Suprapubic skin (tissue), 4 donors: ENCODE data around the gene GPSM1. TPM values are rescaled to one million over a fixed set of nuclear protein-coding genes. Genes with fewer than 3 reads are reported as not detected.

Source experiments
- DNase-seq, 2 donors: peaks; one replicate each; pipeline ENCODE4 v3.0.0-alpha.2; 2019; ENCODE audit warnings: low spot score in 2 of 2
- H3K27ac ChIP-seq: fragments of 200-600 bp; sonication (generic); one replicate; pipeline ENCODE4 v1.5.1; 2019
- H3K27me3 ChIP-seq: fragments of 200-600 bp; sonication (generic); one replicate; pipeline ENCODE4 v1.5.1; 2019
- H3K36me3 ChIP-seq: fragments of 200-600 bp; sonication (generic); one replicate; pipeline ENCODE4 v1.5.1; 2019
- H3K4me1 ChIP-seq: fragments of 200-600 bp; sonication (generic); one replicate; pipeline ENCODE4 v1.5.1; 2019
- H3K4me3 ChIP-seq: fragments of 200-600 bp; sonication (generic); one replicate; pipeline ENCODE4 v1.5.1; 2019; ENCODE audit warnings: mild to moderate bottlenecking
- H3K9me3 ChIP-seq: fragments of 200-600 bp; sonication (generic); one replicate; pipeline ENCODE4 v1.5.1; 2019
- CTCF ChIP-seq, 2 donors: fragments of 200-600 bp in 1 of 2; fragments of 450-650 bp in 1 of 2; sonication (generic) in 1 of 2; IDR thresholded peaks; one replicate each; pipeline ENCODE4 v1.5.1; 2016 to 2019; ENCODE audit warnings: antibody characterized with exemption in 2 of 2, mild to moderate bottlenecking in 1 of 2, moderate library complexity in 1 of 2
- EP300 ChIP-seq: sonication (generic); formaldehyde crosslinking; IDR thresholded peaks from one replicate; pipeline ENCODE4 v1.6.1; 2017; ENCODE audit warnings: antibody characterized with exemption
- POLR2A ChIP-seq, 2 donors: fragments of 450-650 bp; IDR thresholded peaks; one replicate each; pipeline ENCODE4 v1.6.1; 2017; ENCODE audit warnings: antibody characterized with exemption in 2 of 2, mild to moderate bottlenecking in 2 of 2, moderate library complexity in 2 of 2
- POLR2AphosphoS5 ChIP-seq, 3 donors: sonication (generic); formaldehyde crosslinking; IDR thresholded peaks; one replicate each; pipeline ENCODE4 v1.6.1; 2017; ENCODE audit warnings: antibody characterized with exemption in 3 of 3
- WGBS: methylation state at CpG from one replicate; pipeline ENCODE4 v1.1.5; 2018; 5-methylcytosine and 5-hydroxymethylcytosine counted together
- total RNA-seq, 4 donors: library from RNA; depleted of rRNA; stranded (reverse); fragments of >200 nt; gene quantifications; one replicate each; pipeline ENCODE4 v1.1.0, GENCODE V29; 2016

Gene GPSM1
- total RNA-seq, 4 donors from 2014 or later: 11.5 to 14.6 (median 13.7) TPM

GRCh38 chr9:136386018-136386417, 58.7 kb downstream of the GPSM1 start:
- H3K4me3 ChIP-seq: no peak overlapping the region
- peaks cover 89% of the 10 kb centered on the region for H3K36me3 ChIP-seq
- no peaks in the 10 kb centered on the region for H3K9me3 ChIP-seq
- TF ChIP-seq POLR2AphosphoS5 (IDR thresholded peaks at IDR 0.05): no peak
- no peak for TF ChIP-seq CTCF (IDR thresholded peaks at IDR 0.05)
- TF ChIP-seq POLR2A (IDR thresholded peaks at IDR 0.05): no peak
- no peak for TF ChIP-seq EP300
- H3K27me3 ChIP-seq: no peaks in the 10 kb centered on the region
- no peaks in the 10 kb centered on the region for H3K4me1 ChIP-seq
- DNase-seq: no peak
- H3K27ac ChIP-seq: no peak overlapping the region
- WGBS: 93% methylated on average over 13 of the region's 13 CpGs

GRCh38 chr9:136387217-136387616, 59.9 kb downstream of the GPSM1 start:
- Histone ChIP-seq H3K27me3 (no peaks in the 10 kb centered on the region), H3K27ac (no peak overlapping the region), H3K4me1 (no peaks in the 10 kb centered on the region), H3K4me3 (no peak overlapping the region), H3K36me3 (peaks cover 89% of the 10 kb centered on the region), H3K9me3 (no peaks in the 10 kb centered on the region)
- no peak for DNase-seq
- TF ChIP-seq CTCF (IDR thresholded peaks at IDR 0.05) (no peak), POLR2A (IDR thresholded peaks at IDR 0.05) (no peak), POLR2AphosphoS5 (IDR thresholded peaks at IDR 0.05) (no peak), EP300 (no peak)
- WGBS: 97% methylated on average over 19 of the region's 19 CpGs

- WGBS: 87% methylated on average over 8 of the region's 14 CpGs
- peaks cover 91% of the 10 kb centered on the region for H3K36me3 ChIP-seq
- H3K4me1 ChIP-seq: no peaks in the 10 kb centered on the region
- no peak overlapping the region for H3K4me3 ChIP-seq
- TF ChIP-seq EP300: no peak
- no peak for TF ChIP-seq POLR2A (IDR thresholded peaks at IDR 0.05)
- TF ChIP-seq POLR2AphosphoS5 (IDR thresholded peaks at IDR 0.05): no peak
- TF ChIP-seq CTCF (IDR thresholded peaks at IDR 0.05): no peak
- no peak for DNase-seq
- no peaks in the 10 kb centered on the region for H3K9me3 ChIP-seq
- no peaks in the 10 kb centered on the region for H3K27me3 ChIP-seq
- no peak overlapping the region for H3K27ac ChIP-seq
Observed at GRCh38 chr9:136389396-136389795, 62.1 kb downstream of the GPSM1 start.

GRCh38 chr9:136391737-136392537, 64.6 kb downstream of the GPSM1 start:
- TF ChIP-seq POLR2AphosphoS5 (IDR thresholded peaks at IDR 0.05) (no peak), CTCF (IDR thresholded peaks at IDR 0.05) (no peak), EP300 (no peak), POLR2A (IDR thresholded peaks at IDR 0.05) (no peak)
- H3K9me3 ChIP-seq: no peaks in the 10 kb centered on the region
- H3K4me1 ChIP-seq: no peaks in the 10 kb centered on the region
- WGBS: 83% methylated on average over 22 of the region's 28 CpGs
- H3K36me3 ChIP-seq: peaks cover 98% of the 10 kb centered on the region
- no peak overlapping the region for H3K4me3 ChIP-seq
- H3K27me3 ChIP-seq: no peaks in the 10 kb centered on the region
- no peak overlapping the region for H3K27ac ChIP-seq
- DNase-seq: no peak

GRCh38 chr9:136392538-136393449, 65.5 kb downstream of the GPSM1 start:
- H3K27me3 ChIP-seq: no peaks in the 10 kb centered on the region
- H3K4me1 ChIP-seq: no peaks in the 10 kb centered on the region
- peak in 1 of 2 donors; percentile 57 for DNase-seq
- TF ChIP-seq EP300 (no peak), CTCF (IDR thresholded peaks at IDR 0.05) (no peak), POLR2AphosphoS5 (IDR thresholded peaks at IDR 0.05) (no peak), POLR2A (IDR thresholded peaks at IDR 0.05) (no peak)
- no peak overlapping the region for H3K27ac ChIP-seq
- H3K36me3 ChIP-seq: peaks cover 96% of the 10 kb centered on the region
- no peak overlapping the region for H3K4me3 ChIP-seq
- H3K9me3 ChIP-seq: no peaks in the 10 kb centered on the region
- 81% methylated on average over 8 of the region's 21 CpGs for WGBS
